ENCODE data around the gene C12orf76.

C12orf76 gene

GRCh38 chr12:109994401-109995175, 53.7 kb downstream of the C12orf76 start:
- no peak for DNase-seq

- DNase-seq, result no peak
Observed at GRCh38 chr12:109993091-109993490, 55.2 kb downstream of the C12orf76 start.

- DNase-seq, result no peak
Observed at GRCh38 chr12:109991586-109991985, 56.7 kb downstream of the C12orf76 start.

Data from NCI-H446 treated with DMSO at 0.1 percent for 48 hours (cell line).